ENCODE measurements around the gene HRH2. TPM values are rescaled to one million over a fixed set of nuclear protein-coding genes. Genes with fewer than 3 reads are reported as not detected.

HRH2 gene
- total RNA-seq, 2 experiments from 2014 or later = 2.9 to 3.4 TPM

GRCh38 chr5:175672976-175673648 lies 15.2 kb downstream of the HRH2 start:
- no peaks in the 10 kb centered on the region for H3K27me3 Mint-ChIP-seq
- peaks cover 2% of the 10 kb centered on the region for H3K36me3 ChIP-seq (ENCODE audit: insufficient read depth, low read length)
- no peak overlapping the region for H3K4me3 ChIP-seq (ENCODE audit: low read length)
- ChIA-PET POLR2A (no interaction called here), CTCF (no interaction called here)
- H3K27ac ChIP-seq (ENCODE audit: low read depth in 1 of 2, low read length in 2 of 2) = no peak overlapping the region
- no peak for TF ChIP-seq CTCF (IDR thresholded peaks at IDR 0.05)
- peak overlapping the region; percentile 32 for H3K27ac Mint-ChIP-seq
- no peaks in the 10 kb centered on the region for H3K27me3 ChIP-seq (ENCODE audit: control insufficient read depth in 1 of 2, insufficient read depth in 2 of 2, low read length in 2 of 2)
- H3K4me1 ChIP-seq (ENCODE audit: insufficient read depth, low read length) = peaks cover 40% of the 10 kb centered on the region
- H3K4me3 Mint-ChIP-seq = no peak overlapping the region
- peaks cover 22% of the 10 kb centered on the region for H3K36me3 Mint-ChIP-seq (ENCODE audit: low read depth)
- H3K9me3 ChIP-seq (ENCODE audit: control insufficient read depth in 1 of 2, insufficient read depth in 1 of 2, low read length in 2 of 2) = no peaks in the 10 kb centered on the region
- peaks cover 79% of the 10 kb centered on the region for H3K4me1 Mint-ChIP-seq (ENCODE audit: low read depth)
- intact Hi-C loops (cut with DNase I, micrococcal nuclease) = no loop called here
- no peak for ATAC-seq (ENCODE audit: poor library complexity)
- H3K9me3 Mint-ChIP-seq = no peaks in the 10 kb centered on the region
- DNase-seq = no peak

GRCh38 chr5:175674731-175675346 lies 17.0 kb downstream of the HRH2 start:
- ChIA-PET CTCF (no interaction called here), POLR2A (interaction anchor here (0.7 kb wide), 1 partner anchor 9 kb away, joined by 3 read pairs; no protein-coding TSS in a partner anchor)
- Mint-ChIP-seq H3K4me1 (ENCODE audit: low read depth) (peaks cover 88% of the 10 kb centered on the region), H3K27ac (peak overlapping the region; percentile 32), H3K36me3 (ENCODE audit: low read depth) (peaks cover 30% of the 10 kb centered on the region), H3K4me3 (no peak overlapping the region), H3K27me3 (no peaks in the 10 kb centered on the region), H3K9me3 (no peaks in the 10 kb centered on the region)
- DNase-seq (no peak), ATAC-seq (ENCODE audit: poor library complexity) (no peak)
- H3K27me3 ChIP-seq (ENCODE audit: control insufficient read depth in 1 of 2, insufficient read depth in 2 of 2, low read length in 2 of 2) = no peaks in the 10 kb centered on the region
- no peak overlapping the region for H3K27ac ChIP-seq (ENCODE audit: low read depth in 1 of 2, low read length in 2 of 2)
- H3K4me1 ChIP-seq (ENCODE audit: insufficient read depth, low read length) = peaks cover 42% of the 10 kb centered on the region
- H3K4me3 ChIP-seq (ENCODE audit: low read length) = no peak overlapping the region
- no peaks in the 10 kb centered on the region for H3K9me3 ChIP-seq (ENCODE audit: control insufficient read depth in 1 of 2, insufficient read depth in 1 of 2, low read length in 2 of 2)
- no peak for TF ChIP-seq CTCF (IDR thresholded peaks at IDR 0.05)
- intact Hi-C loops (cut with DNase I, micrococcal nuclease) = no loop called here
- peaks cover 3% of the 10 kb centered on the region for H3K36me3 ChIP-seq (ENCODE audit: insufficient read depth, low read length)

DNA sequence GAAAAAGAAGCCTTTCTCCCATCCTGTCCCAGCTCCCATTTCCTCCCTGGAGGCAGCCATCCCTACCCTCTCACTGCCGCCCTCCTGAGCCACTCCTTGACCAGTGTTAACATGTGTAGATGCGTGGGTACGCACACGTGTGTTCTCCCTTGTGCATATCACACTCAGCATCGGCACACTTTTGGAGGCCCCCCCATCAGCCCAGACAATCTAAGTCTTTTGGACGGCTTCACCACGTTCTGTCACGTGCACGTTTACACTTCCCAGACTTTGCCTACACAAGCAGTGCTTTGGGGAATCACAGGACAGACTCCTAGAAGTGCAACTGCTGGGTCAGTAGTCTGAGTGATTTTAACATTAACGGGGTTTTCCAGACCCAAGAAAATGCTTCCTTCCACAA lies 18.0 kb downstream of the HRH2 start:
- Mint-ChIP-seq H3K27me3 (no peaks in the 10 kb centered on the region), H3K4me3 (no peak overlapping the region), H3K9me3 (no peaks in the 10 kb centered on the region), H3K36me3 (ENCODE audit: low read depth) (peaks cover 35% of the 10 kb centered on the region), H3K4me1 (ENCODE audit: low read depth) (peaks cover 90% of the 10 kb centered on the region), H3K27ac (peak overlapping the region; percentile 32)
- no peak overlapping the region for H3K27ac ChIP-seq (ENCODE audit: low read depth in 1 of 2, low read length in 2 of 2)
- peaks cover 3% of the 10 kb centered on the region for H3K36me3 ChIP-seq (ENCODE audit: insufficient read depth, low read length)
- TF ChIP-seq CTCF (IDR thresholded peaks at IDR 0.05) = no peak
- intact Hi-C loops (cut with DNase I, micrococcal nuclease) = no loop called here
- POLR2A ChIA-PET = interaction anchor here (0.7 kb wide), 1 partner anchor 10 kb away, joined by 3 read pairs; no protein-coding TSS in a partner anchor
- H3K4me3 ChIP-seq (ENCODE audit: low read length) = no peak overlapping the region
- DNase-seq = no peak
- peaks cover 36% of the 10 kb centered on the region for H3K4me1 ChIP-seq (ENCODE audit: insufficient read depth, low read length)
- CTCF ChIA-PET = no interaction called here
- no peaks in the 10 kb centered on the region for H3K9me3 ChIP-seq (ENCODE audit: control insufficient read depth in 1 of 2, insufficient read depth in 1 of 2, low read length in 2 of 2)
- no peak for ATAC-seq (ENCODE audit: poor library complexity)
- no peaks in the 10 kb centered on the region for H3K27me3 ChIP-seq (ENCODE audit: control insufficient read depth in 1 of 2, insufficient read depth in 2 of 2, low read length in 2 of 2)
